GOT3 (cell line): Measurements from ENCODE around the gene NSD2.
"Not testable (repeated sequence)": the region's sequence is repeated elsewhere in the genome, so short reads cannot be mapped to it uniquely, and the experiment has no call there.

Experiments
- DNase-seq: peaks from one replicate; lab custom pipeline; 2025; ENCODE audit warnings: mixed read lengths; lab: John Stamatoyannopoulos, UW

NSD2 gene

DNA sequence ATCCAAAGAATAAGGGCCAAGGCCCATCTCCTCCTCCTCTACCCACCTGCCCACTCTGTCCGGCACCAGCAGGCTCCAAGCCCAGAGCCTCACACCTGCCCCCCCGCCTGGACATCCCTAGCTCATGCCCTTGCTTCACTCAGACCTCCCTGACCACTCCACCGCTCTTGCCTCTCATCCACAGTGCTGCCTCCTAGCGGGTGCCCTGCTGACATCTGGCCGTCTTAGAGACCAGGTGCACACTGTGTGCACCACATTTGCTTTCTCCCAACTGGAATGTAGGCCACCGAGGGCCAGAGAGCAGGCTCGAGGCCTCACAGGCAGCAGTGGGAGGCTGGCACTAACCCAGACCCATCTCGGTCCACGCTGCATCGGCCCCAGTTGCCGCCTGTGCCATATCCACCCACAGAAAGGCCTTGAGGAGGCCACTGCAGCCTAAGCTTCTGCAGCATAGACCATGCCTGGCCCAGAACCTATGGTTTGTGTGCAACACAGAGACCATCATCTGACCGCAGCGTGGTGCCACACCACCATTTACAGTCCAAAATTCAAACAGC lies 28.8 kb upstream of the NSD2 start:
- DNase-seq = no peak

DNA sequence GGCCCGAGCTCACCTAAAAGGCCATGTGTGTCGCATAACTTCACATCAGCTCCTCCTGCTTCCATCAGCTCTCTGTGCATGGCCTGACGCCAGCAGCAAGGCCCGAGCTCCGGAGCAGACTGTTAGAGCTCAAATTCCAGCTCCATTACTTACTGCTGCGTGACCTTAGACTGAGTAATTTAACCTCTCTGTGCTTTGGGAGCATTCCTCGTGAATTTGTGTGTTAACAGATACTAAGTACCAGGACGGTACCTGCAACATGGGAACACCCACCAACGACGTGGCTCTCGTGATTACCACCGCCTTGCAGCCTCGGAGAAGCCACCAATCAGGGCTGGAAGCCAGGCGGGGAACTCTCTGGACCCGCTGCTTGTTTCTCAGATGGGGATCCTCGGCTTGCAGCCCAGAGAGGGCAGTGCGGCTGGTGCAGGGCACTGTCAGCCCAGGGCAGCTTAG lies 28.2 kb upstream of the NSD2 start:
- DNase-seq = no peak

DNA sequence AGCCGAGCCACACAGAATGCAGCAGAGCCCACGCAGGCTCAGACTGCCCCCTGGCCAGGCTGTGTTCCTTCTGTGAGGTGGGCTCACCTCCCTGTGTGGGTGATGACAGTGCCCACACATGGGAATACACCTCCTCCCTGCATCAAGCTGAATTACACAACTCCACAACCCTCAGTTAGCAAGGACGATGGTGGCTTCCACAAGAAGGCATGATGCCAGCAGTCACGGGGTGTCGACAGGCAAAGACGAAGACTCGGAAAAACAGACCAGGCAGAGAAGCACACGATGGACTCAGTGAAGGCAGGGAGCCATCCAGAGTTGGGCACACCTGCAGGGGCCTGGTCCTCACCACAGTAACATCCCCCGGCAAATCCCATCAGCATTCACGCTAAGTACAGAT lies 27.3 kb upstream of the NSD2 start:
- DNase-seq = no peak

DNA sequence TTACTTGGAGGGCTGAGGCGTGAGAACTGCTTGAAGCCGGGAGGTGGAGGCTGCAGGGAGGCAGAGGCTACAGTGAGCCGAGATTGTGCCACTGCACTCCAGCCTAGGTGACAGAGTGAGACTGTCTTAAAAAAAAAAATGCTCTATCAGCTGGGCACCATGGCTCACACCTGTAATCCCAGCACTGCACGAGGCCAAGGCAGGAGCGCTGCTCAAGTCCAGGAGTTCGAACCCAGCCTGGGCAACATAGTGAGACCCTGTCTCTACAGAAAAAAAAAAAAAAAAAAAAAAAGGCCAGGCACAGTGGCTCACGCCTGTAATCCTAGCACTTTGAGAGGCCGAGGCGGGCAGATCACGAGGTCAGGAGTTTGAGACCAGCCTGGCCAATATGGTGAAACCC lies 26.6 kb upstream of the NSD2 start:
- DNase-seq = not testable (repeated sequence)

DNA sequence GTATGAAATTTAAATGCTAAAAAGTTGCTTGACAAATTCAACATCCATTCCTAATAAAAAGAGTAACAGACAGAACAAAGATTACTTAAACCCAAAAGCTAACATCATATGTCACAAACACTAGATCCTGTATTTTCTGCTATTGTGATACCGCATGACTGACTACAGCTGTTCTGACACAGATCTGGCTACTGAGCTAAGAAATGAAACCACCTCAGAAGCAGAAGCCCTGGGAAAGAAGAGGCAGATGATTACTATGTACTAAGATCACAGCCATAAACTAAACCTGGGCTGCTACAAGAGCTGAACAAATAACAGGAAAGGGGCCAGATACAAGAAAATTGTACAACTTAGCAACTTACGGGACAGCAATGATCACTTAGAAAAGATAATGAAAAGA lies 24.6 kb upstream of the NSD2 start:
- DNase-seq = no peak

DNA sequence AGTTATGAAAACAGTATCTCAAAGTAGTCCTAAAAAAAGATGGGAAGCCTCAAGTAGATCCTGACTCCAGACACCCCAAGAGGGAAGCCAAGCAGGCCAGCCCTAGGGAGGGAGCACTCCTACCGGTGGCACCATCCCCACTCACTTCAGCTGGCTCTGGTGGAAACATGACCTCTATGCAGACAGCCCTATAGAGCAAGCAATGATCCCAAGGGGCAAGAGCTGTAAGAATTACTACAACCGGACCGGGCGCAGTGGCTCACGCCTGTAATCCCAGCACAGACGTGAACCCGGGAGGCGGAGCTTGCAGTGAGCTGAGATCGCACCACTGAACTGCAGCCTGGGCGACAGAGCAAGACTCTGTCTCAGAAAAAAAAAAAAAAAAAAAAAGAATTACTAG lies 20.9 kb upstream of the NSD2 start:
- DNase-seq = no peak

DNA sequence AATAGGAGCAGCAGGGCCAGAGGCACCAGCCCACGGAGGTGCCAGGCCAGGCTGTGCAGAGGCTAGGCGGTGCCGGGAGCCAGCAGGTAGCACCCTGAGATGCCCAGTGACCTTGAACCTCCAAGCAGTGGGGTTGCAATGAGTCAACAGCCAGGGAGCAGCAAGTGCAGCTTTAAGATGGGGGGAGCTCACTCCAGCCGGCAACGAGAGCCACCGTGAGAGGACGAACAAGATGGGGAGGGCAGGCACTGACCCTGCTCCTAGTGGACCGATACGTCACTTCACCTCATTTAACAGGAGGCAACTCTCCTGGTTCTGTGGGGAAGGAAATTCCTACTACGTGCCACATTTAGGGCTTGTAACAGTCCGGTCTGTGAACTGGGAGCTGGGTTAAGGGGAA lies 20.0 kb upstream of the NSD2 start:
- no peak for DNase-seq

DNA sequence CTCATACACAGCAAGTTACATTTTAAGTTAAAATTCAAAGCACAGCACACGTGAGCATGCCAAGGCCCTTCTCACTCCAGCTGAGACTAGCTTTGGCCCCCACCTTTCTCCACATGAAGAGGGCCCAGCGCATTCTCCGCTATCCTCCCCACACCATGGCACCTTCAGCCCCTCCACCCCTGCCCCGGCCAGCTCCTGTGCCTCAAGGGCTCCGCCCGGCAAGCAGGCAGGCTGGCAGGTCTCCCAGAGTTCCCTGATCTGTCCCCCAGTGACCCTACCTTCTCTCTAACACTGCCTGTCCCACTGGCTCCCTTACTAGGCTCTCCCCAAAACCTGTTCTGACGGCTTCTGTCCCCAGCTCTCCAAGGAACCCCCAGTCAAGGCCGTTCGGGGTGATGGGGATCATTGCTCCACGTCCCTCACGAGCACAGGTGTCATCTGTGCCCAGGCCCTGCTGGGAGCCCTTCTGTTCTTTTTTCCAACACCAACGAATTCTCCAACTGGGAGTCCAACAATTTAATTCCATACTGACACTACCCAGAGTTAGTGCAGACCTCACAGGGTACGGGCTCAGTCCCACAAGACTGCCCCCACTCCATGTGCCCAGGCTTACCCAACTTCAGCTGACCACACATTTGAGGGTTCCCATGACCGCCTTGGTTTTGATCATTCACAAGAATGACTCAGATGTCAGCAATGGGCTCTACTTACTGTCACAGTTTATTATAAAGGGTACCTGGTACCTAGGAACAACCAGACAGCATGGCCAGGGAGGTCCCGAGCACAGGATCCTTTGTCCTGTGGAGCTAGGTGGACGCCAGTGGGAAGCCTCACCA lies 19.4 kb upstream of the NSD2 start:
- DNase-seq = no peak

DNA sequence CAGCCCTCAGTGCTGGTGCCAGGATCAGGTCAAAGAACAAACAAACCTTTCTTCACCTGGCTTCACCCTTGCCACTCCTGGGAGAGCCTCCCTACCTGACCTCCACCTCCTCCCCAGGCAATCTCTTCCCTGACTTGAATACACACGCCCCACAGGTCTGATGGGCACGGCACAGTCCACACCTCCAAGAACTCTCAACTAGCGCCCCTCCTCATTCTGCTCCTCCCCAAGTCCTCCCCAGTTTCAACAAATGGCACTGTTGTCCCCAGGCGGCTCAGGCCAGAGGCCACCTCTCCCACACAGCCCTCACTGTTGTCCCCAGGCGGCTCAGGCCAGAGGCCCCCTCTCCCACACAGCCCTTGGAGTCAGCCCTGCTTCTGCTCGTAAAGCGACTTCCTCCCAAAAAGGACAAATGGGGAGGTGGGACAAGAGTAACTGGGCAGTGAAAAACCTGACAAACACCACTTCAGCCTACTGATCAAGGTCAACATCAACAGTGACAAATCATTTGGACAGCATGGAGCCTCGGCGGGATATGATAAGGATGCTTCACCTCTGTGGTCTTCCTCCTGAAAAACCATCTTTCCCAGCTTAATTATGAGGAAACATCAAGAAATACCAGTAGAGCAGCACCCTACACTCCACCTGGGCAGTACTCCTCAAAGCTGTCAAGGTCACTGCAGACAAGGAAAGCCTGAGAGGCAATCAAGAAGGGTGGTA lies 18.1 kb upstream of the NSD2 start:
- no peak for DNase-seq

DNA sequence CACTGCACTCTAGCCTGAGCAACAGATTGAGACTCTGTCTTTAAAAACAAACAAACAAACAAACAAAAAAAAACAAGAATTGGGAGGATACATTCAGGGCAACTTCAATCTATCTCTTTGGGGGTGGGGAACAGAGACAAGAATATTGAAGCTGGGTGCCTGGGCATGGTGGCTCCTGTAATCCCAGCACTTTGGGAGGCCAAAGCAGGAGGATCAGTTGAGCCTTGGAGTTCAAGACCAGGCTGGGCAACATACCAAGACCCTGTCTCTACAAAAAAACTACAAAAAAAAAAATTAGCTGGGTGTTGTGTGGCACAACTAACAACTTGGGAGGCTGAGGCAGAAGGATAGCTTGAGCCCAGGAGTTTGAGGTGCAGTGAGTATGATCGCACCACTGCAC lies 16.4 kb upstream of the NSD2 start:
- no peak for DNase-seq

DNA sequence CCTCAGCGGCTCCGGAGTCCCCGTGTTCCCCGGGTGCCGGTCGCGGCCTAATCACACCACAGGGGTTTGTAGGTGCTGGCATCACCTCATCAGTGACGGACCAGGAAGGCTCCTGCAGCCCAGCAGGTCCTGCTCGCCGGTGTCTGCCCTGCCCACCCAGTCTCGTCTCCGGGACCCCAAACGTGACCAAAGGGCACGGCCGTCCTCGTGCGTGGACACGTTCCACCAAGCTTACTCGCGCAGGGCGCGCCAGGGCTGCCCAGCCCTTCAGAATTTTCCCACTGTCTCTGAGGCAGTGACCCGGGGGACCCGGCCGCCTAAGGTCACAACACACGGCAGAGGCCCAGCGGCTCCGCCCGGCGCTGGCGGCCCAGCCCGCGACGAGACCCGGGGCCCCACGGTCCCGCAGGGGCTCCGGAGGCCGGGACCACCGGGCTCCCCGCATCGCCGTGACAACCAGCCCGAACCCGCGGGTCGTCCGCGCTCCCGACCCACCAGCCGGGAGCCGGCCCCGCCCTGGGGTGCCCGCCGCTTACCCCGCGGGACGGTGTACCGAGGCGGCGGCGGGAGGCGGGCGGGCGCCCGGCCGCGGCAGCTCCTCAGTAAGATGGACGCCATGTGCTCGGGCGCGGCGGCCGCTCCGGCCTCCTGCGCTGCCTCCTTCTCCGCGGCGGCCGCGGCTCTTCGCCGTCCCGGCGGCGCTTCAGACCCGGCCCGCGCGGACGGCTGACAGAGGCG lies 15.7 kb upstream of the NSD2 start:
- DNase-seq = no peak

DNA sequence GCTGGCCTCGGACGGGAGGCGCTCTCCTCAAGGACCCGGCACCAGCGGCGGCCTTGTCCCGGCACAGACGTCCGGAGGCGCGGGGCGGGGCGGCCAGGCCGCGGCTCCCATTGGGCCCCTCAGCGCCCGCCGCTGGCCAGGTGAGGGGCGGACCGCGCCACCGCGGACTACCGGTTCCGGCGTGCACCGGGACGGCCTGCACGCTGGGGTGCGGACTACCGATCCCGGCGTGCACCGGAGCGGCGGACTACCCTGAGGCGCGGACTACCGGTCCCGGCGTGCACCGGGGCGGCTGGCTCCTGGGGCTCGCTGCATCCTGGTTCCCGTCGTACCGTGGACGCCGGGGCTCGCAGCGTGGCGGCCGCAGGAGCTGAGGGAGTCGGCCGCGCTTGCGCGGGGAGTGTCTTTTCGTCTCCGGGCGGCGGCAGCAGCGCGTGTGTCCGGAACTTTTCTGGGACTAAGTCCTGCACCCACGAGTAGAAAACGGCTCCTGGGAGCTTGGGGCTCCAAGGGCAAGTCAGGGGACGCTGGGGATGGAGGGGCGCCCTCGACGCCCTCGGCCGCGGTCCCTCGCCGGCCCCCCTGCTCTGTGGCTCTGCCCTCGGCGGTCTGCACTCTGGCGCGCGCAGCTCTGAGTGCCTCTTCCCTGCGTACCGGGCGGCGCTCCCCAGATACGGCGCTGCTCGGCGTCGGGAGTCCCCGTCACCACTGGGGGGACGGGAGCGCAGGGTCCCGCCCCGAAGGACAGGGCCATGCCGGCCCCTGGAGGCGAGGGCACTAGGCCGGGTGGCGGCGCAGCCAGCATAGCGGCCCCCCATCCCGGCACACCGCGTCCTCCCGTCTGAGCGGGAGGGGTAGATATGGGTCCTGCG lies 14.9 kb upstream of the NSD2 start, which contains the start of gene LETM1:
TSS of gene LETM1 (minus strand) at position 86 of the 872 bp plus-strand sequence. CDS start 206 bp downstream, outside the sequence.
- peak; percentile 75 for DNase-seq

DNA sequence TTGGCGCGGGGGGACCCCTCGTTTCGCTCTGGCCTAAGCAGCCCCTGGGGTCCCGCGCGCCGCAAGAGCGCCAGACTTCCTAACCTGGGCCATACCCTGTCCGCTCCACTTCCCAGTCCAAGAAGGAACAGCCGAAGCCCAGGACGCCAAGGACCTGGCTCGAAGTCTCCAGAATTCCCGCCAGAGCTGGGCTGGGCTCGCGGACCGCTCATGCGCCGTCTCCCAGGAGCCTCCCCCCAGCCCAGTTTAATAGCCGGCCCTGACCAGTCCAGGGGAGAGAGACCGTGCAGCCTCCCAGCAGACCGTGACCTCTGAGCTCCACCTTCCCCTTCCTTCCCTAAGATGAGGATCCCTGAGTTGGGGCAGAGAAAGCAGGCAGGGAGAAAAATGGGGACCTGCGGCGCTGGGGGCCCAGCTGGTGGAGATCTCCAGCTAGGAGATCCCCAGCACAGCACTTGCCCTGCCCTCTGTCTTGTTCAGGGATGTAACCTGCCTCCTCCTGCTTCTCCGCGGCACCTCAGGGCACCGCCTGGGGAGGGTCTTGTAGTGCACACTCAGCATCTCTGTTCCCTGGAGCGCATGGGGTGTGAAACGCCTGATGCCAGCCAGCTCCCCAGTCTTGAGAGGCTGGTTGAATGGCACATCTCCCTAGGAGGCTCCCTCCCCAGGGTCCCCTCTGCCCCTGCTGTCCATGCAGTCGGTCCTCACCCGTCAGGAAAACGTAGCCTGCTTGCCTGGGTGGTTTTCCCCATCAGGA lies 14.1 kb upstream of the NSD2 start:
- DNase-seq = no peak

DNA sequence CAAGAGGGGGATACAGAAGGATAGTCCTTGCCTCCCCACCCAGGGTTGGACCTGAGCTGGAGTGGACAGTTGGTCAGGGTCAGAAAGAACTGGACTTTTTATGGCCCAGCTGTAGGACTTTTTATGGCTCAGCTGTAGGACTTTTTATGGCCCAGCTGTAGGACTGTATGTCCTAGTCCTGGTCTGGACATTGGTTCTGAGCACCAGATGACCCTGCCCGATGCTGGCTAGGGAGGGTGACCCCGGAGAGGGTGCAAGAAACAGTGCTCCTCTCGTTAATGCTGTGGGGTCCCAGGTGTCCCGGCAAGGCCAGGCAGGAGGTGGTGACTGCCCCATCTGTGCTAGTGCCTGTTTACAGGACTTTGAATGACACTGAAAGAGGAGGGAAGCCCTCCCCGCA lies 13.3 kb upstream of the NSD2 start:
- no peak for DNase-seq

DNA sequence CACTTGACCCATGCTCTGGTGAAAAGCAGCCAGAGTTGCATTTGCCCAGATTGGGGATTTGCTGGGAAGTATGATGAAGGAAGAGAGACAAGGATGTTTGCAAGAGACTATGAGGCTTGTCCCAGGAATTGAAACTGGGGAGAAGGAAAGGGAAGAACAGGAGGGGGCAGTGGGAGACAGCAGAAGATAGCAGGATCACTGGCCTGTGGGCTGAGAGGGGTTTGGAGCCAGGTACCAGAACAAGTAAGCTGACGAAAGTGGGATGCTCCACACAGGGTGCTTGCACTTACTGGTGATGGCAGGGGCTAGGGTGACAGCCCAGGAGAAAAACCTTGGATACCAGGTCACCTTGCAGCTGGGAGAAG lies 11.8 kb upstream of the NSD2 start:
- no peak for DNase-seq

DNA sequence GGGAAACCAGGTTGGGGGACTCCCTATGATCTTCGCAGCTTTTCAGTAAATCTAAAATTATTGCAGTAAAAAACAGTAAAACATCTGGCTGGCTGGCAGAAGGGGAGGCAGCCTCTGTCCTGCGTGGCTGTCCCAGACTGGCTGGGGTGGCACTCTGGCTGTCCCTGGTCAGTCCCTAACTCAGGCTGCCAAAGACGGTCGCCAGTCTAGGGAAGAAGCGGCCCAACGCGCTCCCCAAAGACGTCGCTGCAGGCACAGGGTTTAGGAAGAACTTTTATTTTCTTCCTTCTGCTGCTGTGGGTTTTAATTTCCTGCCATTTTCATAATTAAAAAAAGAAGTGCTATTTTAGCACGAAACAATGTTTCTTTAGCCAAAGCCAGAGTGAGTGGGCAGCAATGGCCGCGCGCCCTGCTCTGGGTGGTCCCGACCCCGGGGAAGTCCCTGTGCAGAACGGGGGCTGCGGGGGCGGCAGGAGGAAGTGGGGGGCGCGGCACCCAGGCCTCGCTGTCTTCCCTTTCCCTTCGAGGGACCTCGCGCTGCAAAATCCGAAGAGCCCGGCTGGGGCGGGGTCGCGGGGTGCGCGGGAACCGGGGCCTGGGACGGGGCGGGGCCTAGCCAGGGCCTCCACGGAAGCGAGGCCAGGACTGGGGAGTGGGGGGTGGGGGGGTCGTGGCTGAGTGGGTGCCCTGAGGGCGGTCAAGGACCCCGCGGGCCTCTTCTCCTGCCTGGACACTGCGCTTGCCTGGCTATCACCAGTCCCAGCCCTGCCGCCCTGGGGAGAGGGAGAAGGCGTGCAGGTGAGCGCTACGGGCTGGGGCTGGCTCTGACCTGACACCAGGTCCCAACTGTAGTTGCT lies 8.9 kb upstream of the NSD2 start:
- DNase-seq = no peak

DNA sequence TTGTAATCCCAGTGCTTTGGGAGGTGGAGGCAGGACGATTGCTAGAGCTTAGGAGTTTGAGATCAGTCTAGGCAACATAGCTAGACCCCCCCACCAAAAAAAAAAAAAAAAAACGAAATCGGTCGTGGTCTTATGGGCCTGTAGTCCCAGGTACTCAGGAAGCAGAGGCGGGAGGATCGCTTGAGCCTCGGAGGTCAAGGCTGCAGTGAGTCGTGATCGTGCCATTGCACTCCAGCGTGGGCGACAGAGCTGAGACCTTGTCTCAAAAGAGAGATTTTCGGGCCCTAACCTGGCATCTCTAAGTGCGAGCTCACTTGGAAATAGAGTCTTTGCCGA lies 8.3 kb upstream of the NSD2 start:
- DNase-seq = no peak

DNA sequence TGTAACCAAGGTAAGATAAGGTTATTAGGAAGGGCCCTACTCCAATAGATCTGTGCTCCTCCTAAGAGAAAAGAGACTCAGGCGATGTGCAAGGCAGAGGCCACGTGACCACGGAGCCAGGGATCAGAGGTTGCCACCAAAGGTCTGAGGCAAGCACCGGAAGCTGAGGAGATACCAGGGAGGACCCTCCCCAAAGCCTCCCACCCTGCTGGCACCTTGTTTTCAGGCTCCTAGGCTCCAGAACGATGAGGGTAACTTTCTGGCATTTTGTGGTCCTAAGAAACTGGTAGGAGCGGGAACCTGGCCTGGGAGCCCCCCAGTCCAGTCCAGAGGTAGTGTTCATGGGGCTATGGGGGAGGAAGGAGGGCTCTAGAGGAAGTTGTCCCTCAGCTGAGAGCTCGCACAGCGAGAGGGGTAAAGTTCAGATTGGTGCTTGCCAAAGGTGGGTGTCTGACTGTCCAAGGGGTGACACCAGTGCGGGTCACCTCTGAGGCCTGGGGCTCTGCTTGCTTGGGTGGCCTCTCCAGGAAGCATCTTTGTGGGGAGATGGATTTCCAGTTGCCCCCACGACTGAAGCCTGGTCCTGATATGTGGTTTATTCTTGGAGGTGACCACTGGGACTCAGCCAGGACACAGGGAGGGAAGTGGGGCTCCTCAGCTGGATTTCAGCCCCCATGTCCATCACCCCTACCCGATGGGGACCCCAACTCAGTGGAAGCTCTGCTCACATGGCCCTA lies 7.7 kb upstream of the NSD2 start:
- DNase-seq = no peak
